HEK293 (cell line): ENCODE results near the gene ONECUT1.

Source experiments
- SP3 ChIP-seq: fragments of 450-650 bp; formaldehyde crosslinking; IDR thresholded peaks from 2 replicates; pipeline ENCODE4 v1.5.1; 2016; ENCODE audit warnings: missing biosample characterization, missing genetic modification characterization
- ZBTB17 ChIP-seq: fragments of 450-650 bp; formaldehyde crosslinking; IDR thresholded peaks from 2 replicates; pipeline ENCODE4 v1.5.1; 2016; ENCODE audit warnings: missing biosample characterization, missing genetic modification characterization
- TF ChIP-seq, protein P1 (sequence below): fragments of 450-650 bp; IDR thresholded peaks from 2 replicates; pipeline ENCODE4 v1.5.1; 2018; ENCODE audit warnings: missing biosample characterization, missing genetic modification characterization

The ONECUT1 gene

DNA sequence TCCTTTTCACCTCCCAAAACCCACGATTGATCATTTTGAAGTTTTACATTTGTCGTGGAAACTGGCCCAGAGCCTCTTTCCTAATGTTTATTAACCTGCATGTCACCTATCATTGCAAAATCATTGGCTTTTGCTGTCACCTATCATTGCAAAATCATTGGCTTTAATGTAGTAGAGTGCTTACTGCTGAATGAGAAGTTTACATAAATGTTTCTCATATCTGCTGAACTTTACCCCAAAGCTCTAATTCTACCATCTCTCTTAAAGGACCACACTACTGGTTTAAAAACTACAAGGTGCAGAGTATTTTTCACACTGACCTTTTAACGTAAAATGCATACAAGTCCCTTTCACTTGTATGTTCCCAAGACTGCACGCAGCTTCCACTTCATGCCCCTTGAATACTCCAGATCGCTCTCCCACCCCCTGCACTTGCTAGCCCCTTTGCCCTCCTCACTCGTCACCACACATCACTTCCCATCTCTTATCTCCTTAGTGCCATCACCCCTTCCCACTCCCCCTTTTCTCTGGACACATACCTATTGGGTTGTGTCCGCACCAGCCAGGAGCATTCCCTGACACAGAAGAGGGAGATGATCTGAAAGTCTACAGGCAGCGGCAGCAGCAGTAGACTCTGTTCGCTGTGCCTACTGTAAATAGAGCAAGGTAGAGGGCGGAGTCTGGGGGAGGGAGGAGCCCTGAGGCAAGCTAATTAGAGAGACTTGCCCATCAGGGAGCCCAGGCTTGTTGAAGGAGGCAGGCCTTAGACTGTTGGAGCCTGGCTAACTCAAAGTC is 80.8 kb downstream of the ONECUT1 start (continued):
- peak; percentile 52; the same call in 1 of the 2 replicates for TF ChIP-seq SP3 (tag by site-specific recombination)
- TF ChIP-seq, protein P1, sequence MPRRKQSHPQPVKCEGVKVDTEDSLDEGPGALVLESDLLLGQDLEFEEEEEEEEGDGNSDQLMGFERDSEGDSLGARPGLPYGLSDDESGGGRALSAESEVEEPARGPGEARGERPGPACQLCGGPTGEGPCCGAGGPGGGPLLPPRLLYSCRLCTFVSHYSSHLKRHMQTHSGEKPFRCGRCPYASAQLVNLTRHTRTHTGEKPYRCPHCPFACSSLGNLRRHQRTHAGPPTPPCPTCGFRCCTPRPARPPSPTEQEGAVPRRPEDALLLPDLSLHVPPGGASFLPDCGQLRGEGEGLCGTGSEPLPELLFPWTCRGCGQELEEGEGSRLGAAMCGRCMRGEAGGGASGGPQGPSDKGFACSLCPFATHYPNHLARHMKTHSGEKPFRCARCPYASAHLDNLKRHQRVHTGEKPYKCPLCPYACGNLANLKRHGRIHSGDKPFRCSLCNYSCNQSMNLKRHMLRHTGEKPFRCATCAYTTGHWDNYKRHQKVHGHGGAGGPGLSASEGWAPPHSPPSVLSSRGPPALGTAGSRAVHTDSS = no peak
- peak; percentile 76 for TF ChIP-seq ZBTB17 (tag by site-specific recombination)
- TF ChIP-seq, all 188 proteins: peak for 9
